Skeletal muscle cell (primary cell): ENCODE data around the gene CD160.
"Not testable (repeated sequence)": the region's sequence is repeated elsewhere in the genome, so short reads cannot be mapped to it uniquely, and the experiment has no call there.

Source experiments
- DNase-seq: peaks from one replicate; pipeline ENCODE4 v3.0.0-alpha.2; 2010; ENCODE audit warnings: low read depth
- H3K4me3 ChIP-seq: 2 replicates; pipeline ENCODE4 v1.5.1; 2011; ENCODE audit warnings: low read depth, mild to moderate bottlenecking, control low read depth, low read length, moderate library complexity

The CD160 gene

DNA sequence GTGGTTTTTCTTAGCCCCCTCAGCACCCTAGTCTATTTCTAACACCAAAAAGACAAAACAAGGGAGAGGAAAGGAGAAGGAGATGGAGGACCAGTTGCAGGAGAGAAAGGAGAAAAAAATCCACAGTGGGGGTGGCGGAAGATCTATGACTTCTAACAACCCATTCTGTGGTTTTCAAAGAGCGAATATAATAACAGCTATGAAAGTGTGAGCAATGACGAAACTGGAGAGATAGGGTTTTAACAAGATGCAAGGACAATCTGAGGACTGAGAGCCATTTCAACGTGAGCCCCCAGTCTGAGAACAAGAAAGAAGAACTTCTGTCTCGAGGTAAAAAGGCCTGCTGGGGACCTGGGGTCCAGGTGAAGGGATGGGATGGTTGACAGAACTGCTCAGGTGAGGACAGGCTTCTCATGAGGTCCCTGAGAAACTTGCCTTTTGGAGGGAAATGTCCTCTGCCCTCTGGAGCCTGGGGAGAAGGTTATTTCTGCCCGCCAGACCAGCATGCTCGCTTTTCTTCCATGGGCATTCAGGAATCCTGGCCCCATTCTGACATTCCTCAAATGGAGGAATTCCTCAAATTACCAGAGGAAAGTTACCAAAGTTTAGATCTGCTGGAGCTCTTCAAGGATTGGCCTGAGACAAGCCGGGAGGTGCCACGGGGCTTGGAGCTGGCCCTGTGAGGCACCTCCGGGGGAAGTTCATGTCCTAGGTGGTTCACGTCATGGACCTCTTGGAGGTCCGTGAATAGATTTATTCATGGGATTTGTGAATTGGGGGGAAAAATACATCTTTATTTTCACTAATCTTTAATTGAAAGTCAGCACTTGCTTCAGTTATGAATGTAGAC is at the start of gene CD160:
CD160 (plus strand) TSS at position 270 of the 850 bp plus-strand sequence. CDS start 8,829 bp downstream, outside the sequence.
- H3K4me3 ChIP-seq = no peak within 1 kb of the TSS
- no peak for DNase-seq

DNA sequence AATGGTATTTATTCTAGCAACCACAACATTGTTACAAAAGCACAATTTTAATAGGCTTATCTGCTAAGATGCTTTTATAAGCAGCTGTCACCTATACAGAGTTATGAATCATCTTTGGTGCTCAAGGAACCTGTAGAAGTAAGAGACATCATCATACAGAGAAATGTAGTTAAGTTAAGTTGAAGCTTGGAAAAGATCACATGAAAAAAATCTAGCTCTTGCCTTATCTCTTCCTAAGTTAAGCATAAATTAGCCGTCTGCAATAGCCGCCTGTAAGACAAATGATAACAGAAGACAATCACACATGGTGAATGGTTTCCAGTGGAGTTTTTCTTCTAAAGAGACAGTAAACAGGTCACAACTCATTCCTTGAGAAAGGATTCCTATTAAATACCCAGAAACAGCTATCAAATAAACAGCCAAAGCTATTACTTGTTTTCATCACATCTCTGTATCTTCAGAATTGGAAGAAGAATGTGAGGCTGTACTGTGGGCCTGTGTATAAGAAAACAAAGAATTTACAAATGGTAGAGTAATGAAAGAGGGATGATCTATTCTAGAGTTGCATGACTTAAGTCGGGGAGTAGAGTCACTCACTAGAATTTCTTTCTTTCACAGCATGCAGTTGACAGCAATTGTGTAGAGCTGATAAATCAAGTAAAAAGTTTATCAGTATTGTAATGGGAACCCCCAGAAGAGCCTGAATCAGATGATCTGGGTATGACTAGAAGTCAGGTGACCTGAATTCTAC is 48.1 kb upstream of the CD160 start:
- not testable (repeated sequence) for H3K4me3 ChIP-seq, DNase-seq

GRCh38 chr1:145673217-145673616 is 46.1 kb upstream of the CD160 start:
- DNase-seq, H3K4me3 ChIP-seq: not testable (repeated sequence)

DNA sequence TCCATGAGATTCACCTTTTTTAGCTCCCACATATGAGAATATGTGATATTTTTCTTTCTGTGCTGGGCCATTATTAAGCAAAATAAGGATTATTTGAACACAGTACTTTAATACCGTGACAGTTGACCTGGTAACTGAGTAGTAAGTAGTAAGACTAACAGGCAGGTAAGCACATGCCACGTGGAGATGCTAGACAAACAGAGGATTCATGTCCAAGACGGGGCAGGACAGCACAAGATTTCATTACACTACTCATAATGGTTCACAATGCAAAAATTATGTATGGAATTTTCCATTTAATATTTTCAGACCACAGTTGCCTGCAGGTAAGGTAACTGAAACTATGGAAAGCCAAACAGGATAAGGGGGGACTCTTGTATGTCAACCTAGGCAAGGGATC is 34.4 kb upstream of the CD160 start:
- not testable (repeated sequence) for DNase-seq, H3K4me3 ChIP-seq

DNA sequence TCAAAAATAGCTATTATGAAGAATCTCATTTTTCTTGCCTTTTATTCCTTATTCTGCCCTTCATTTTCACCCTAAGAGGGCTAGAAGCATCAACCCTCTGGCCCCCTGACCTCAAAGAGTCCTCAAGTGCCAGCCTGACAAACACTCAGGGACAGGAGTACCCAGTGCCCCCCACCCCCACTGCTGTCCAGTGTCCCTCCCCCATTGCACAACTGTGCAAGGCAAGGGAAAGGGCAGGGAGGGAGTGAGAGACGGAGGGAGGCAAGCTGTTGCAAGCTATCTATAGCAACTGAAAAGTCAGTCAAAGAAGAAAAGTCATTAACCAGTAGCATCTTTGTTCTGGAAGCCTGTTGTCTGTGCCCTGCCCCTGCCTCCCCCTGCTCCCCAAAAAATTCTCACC is 33.2 kb upstream of the CD160 start:
- not testable (repeated sequence) for H3K4me3 ChIP-seq

DNA sequence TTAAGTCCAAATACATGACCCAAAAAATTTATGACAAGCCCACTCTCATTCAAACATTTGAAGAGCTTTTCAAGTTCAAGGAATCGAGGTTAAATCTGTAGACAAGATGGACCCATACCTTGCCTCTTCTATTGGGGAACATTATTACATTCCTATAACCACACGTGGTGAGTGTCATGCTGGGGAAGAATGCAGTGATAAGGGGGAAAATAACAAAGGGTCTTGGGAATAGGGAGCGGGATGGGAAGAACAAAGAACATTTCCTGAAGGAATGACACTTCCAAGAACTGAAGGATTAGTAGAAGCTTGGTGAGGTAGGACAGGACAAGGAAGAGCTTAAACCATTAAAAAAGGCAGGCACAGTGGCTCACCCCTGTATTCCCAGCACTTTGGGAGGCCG is 31.0 kb upstream of the CD160 start:
- DNase-seq = no peak
- no peak overlapping the region for H3K4me3 ChIP-seq

More for the DNA sequence above, 33.2 kb upstream of the CD160 start:
- not testable (repeated sequence) for DNase-seq

- DNase-seq = no peak
- H3K4me3 ChIP-seq = no peak overlapping the region
Measured at GRCh38 chr1:145688924-145689323, 30.4 kb upstream of the CD160 start.

DNA sequence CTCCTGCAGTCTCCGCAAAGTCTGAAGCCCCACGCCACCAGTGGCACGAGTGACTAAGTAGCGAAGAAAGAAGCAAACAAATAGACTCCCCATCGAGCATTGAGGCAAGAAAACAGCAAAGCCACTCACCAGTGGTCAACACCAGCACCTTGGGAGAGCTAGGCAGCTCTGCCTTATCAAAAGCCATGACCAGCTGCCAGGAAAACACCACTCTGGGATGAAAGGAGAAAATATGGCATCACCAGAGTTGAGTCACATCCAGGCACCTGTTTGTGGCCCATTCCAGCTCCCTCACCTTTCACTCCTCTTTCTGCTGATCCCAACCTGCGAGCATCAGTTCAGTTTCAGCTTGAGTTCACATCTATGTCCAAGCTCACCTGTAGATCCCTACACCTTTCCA is 29.4 kb upstream of the CD160 start:
- no peak overlapping the region for H3K4me3 ChIP-seq
- no peak for DNase-seq

DNA sequence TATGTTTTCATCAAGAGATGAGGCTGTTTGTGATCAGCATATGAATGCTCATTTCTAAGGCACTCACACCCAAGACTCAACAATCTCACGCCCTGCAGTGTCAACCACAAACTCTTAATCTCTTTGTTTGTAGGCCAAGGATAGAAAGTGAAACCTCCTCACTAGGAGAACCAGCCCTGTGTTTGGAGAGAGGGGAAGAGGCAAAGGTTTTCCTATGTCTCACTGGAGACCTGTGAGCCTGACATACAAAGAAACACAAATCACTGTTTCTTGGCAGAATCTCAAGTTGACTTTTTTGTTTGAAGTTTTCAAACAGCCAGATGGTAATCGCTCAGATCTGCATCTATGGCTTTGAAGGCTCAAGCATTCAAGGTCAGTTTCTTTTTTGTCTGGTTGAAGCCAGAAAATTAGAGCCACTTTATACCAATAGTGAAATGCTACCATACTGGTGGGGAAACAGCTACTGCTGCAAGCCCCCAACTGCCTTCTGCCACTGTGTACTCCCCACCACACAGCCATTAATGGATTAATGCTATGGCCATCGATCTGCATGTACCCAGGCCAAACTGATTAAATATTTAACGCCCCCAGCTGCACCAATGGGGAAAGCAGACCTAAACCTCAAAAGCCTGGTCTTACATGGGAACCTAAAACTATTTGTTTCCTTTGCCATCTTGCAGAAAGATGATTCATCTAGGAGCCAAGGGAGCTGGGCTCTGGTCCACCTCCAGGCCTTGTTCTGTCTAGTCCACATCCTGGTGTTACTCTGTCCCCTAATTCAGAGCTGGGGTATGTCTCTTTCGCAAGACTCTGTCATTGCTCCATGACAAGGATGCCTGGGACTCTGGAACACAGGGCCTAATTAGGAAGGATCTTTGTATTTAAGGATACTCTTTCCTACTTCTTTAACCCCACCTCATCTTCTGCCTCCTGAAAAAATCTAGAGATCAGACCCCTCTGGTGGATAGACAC is 28.4 kb upstream of the CD160 start:
- H3K4me3 ChIP-seq = no peak overlapping the region
- DNase-seq = peak; percentile 67

DNA sequence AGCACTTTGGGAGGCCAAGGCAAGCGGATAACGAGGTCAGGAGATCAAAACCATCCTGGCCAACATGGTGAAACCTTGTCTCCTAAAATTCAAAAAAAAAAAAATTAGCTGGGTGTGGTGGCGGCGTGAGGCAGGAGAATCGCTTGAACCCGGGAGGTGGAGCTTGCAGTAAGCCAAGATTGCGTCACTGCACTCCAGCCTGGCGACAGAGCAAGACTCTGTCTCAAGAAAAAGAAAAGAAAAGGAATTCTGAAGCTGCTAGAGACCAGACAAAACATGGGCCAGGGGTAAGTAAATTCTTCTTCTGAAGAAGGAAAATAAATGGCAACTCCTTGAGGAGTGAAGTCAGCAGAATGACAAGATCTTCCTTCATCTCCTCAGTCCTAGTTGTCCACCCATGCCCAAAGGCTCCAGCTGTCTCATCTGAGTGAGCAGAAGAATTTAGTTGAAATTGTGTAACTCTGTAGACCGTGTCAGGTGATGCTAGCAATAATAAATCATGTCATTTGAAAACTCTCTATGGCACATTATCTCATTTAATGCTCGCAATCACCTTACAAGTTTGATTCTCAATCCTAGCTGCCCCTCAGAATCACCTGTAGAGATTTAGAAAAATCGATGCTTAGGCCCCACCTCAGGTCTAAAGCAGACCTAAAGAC is 26.4 kb upstream of the CD160 start:
- no peak for DNase-seq
- H3K4me3 ChIP-seq = no peak overlapping the region

- no peak overlapping the region for H3K4me3 ChIP-seq
- peak; percentile 25 for DNase-seq
Measured at GRCh38 chr1:145695821-145696629, 23.3 kb upstream of the CD160 start.

- DNase-seq = no peak
- no peak overlapping the region for H3K4me3 ChIP-seq
Measured at GRCh38 chr1:145696630-145696960, 22.7 kb upstream of the CD160 start.

DNA sequence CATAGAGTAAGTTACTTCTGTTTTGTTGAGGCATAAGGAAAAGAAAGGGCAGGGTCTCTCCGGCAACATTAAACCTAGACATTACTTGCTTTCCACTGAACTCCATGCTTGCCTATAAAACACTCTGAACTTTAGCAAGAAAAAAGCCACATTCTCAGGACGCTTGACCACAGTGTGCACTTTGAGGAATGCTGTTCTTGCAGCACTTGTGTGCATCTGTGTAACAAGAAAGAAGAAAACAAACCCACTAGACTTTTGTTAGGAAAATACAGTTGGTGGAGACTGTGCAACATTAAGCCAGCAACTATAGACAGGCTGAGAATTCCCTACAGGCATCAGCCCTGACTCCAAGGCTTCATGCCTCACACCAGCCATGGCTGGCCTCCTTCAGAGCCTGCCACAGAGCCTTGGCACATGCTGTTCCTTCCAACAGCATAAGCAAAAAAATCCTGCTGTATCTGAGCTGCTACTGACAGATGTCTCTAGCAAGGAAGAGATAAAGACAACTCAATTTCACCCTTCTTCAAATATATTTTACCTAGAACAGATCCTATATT is 17.9 kb upstream of the CD160 start:
- no peak for DNase-seq
- no peak overlapping the region for H3K4me3 ChIP-seq

GRCh38 chr1:145702052-145702451 is 17.2 kb upstream of the CD160 start:
- no peak for DNase-seq
- H3K4me3 ChIP-seq = no peak overlapping the region

GRCh38 chr1:145702826-145703225 is 16.5 kb upstream of the CD160 start:
- no peak for DNase-seq
- no peak overlapping the region for H3K4me3 ChIP-seq

- H3K4me3 ChIP-seq = no peak overlapping the region
- DNase-seq = no peak
Measured at GRCh38 chr1:145705622-145706021, 13.7 kb upstream of the CD160 start.

- no peak for DNase-seq
- no peak overlapping the region for H3K4me3 ChIP-seq
Measured at GRCh38 chr1:145706086-145706664, 13.1 kb upstream of the CD160 start.
